ENCODE measurements around the gene LRRC74B.
A peak's percentile ranks its signal among the peaks of the same experiment; 100 is the strongest.
"Not testable (repeated sequence)": the region's sequence is repeated elsewhere in the genome, so short reads cannot be mapped to it uniquely, and the experiment has no call there.

LRRC74B gene

GRCh38 chr22:21077884-21078508 is 32.2 kb downstream of the LRRC74B start:
- DNase-seq (ENCODE audit: low read depth): no peak

GRCh38 chr22:21078916-21079315 is 33.2 kb downstream of the LRRC74B start:
- no peak for DNase-seq (ENCODE audit: low read depth)

GRCh38 chr22:21079493-21079892 is 33.7 kb downstream of the LRRC74B start:
- DNase-seq (ENCODE audit: low read depth): no peak

- DNase-seq (ENCODE audit: low read depth): no peak
Measured at GRCh38 chr22:21080435-21081137, 34.8 kb downstream of the LRRC74B start.

GRCh38 chr22:21082248-21082647 is 36.5 kb downstream of the LRRC74B start:
- no peak for DNase-seq (ENCODE audit: low read depth)

- no peak for DNase-seq (ENCODE audit: low read depth)
Measured at GRCh38 chr22:21087119-21087518, 41.4 kb downstream of the LRRC74B start.

- DNase-seq (ENCODE audit: low read depth): not testable (repeated sequence)
Measured at GRCh38 chr22:21087926-21088325, 42.2 kb downstream of the LRRC74B start.

- DNase-seq (ENCODE audit: low read depth): not testable (repeated sequence)
Measured at GRCh38 chr22:21091220-21091619, 45.5 kb downstream of the LRRC74B start.

- DNase-seq (ENCODE audit: low read depth): no peak
Measured at GRCh38 chr22:21092797-21093554, 47.2 kb downstream of the LRRC74B start.

- not testable (repeated sequence) for DNase-seq (ENCODE audit: low read depth)
Measured at GRCh38 chr22:21093555-21094137, 47.9 kb downstream of the LRRC74B start.

GRCh38 chr22:21094911-21095772 is 49.4 kb downstream of the LRRC74B start:
- no peak for DNase-seq (ENCODE audit: low read depth)

- no peak for DNase-seq (ENCODE audit: low read depth)
Measured at GRCh38 chr22:21095773-21096107, 50.0 kb downstream of the LRRC74B start.

GRCh38 chr22:21096878-21097277 is 51.1 kb downstream of the LRRC74B start:
- not testable (repeated sequence) for DNase-seq (ENCODE audit: low read depth)

GRCh38 chr22:21098099-21098671 is 52.4 kb downstream of the LRRC74B start:
- no peak for DNase-seq (ENCODE audit: low read depth)

- DNase-seq (ENCODE audit: low read depth): no peak
Measured at GRCh38 chr22:21099578-21099977, 53.8 kb downstream of the LRRC74B start.

GRCh38 chr22:21100149-21101032 is 54.6 kb downstream of the LRRC74B start:
- DNase-seq (ENCODE audit: low read depth): no peak

GRCh38 chr22:21101877-21102638 is 56.3 kb downstream of the LRRC74B start:
- DNase-seq (ENCODE audit: low read depth): no peak

GRCh38 chr22:21102659-21103267 is 57.0 kb downstream of the LRRC74B start:
- peak; percentile 67 for DNase-seq (ENCODE audit: low read depth)

GRCh38 chr22:21103633-21104032 is 57.9 kb downstream of the LRRC74B start:
- DNase-seq (ENCODE audit: low read depth): no peak

Data from activated T-cell treated with anti-CD3 and anti-CD28 coated beads for 24 hours (primary cell).